CD4-positive, alpha-beta T cell treated with Interleukin-15 for 4 hours (primary cell): ENCODE data around the gene RAET1E.
A peak's percentile ranks its signal among the peaks of the same experiment; 100 is the strongest.
"Not testable (repeated sequence)": the region's sequence is repeated elsewhere in the genome, so short reads cannot be mapped to it uniquely, and the experiment has no call there.

Experiments
- DNase-seq: peaks from one replicate; pipeline ENCODE4 v3.0.0-alpha.2; 2020; ENCODE audit warnings: low spot score

The RAET1E gene

GRCh38 chr6:149909701-149910470 is 12.0 kb upstream of the RAET1E start:
- no peak for DNase-seq

- not testable (repeated sequence) for DNase-seq
Observed at GRCh38 chr6:149908480-149908879, 10.6 kb upstream of the RAET1E start.

- no peak for DNase-seq
Observed at GRCh38 chr6:149907317-149907716, 9.4 kb upstream of the RAET1E start.

GRCh38 chr6:149906405-149906804 is 8.5 kb upstream of the RAET1E start:
- no peak for DNase-seq

- DNase-seq = no peak
Observed at GRCh38 chr6:149905911-149906371, 8.0 kb upstream of the RAET1E start.

- DNase-seq = no peak
Observed at GRCh38 chr6:149905371-149905910, 7.5 kb upstream of the RAET1E start.

- no peak for DNase-seq
Observed at GRCh38 chr6:149904661-149905370, 6.9 kb upstream of the RAET1E start.

- no peak for DNase-seq
Observed at GRCh38 chr6:149903938-149904611, 6.2 kb upstream of the RAET1E start.

- DNase-seq = no peak
Observed at GRCh38 chr6:149901444-149902140, 3.7 kb upstream of the RAET1E start.

- no peak for DNase-seq
Observed at GRCh38 chr6:149900620-149901443, 2.9 kb upstream of the RAET1E start.

- no peak for DNase-seq
Observed at GRCh38 chr6:149899926-149900619, 2.2 kb upstream of the RAET1E start.

- no peak for DNase-seq
Observed at GRCh38 chr6:149899486-149899885, 1.6 kb upstream of the RAET1E start.

- no peak for DNase-seq
Observed at GRCh38 chr6:149898966-149899365, 1.1 kb upstream of the RAET1E start.

- no peak for DNase-seq
Observed at GRCh38 chr6:149897015-149897697, 757 bp downstream of the RAET1E start.

GRCh38 chr6:149896491-149896890 is 1.4 kb downstream of the RAET1E start:
- DNase-seq = no peak

GRCh38 chr6:149895833-149896271 is 2.1 kb downstream of the RAET1E start:
- peak; percentile 38 for DNase-seq

GRCh38 chr6:149895048-149895590 is 2.8 kb downstream of the RAET1E start:
- DNase-seq = no peak

- not testable (repeated sequence) for DNase-seq
Observed at GRCh38 chr6:149891864-149892263, 6.0 kb downstream of the RAET1E start.

- DNase-seq = no peak
Observed at GRCh38 chr6:149891259-149891658, 6.7 kb downstream of the RAET1E start.
